ENCODE results near the gene CDK13.

GRCh38 chr7:40102897-40103296 lies 152.8 kb downstream of the CDK13 start:
- no peak for TF ChIP-seq CTCF (IDR thresholded peaks at IDR 0.05)
- no peak for TF ChIP-seq POLR2A (IDR thresholded peaks at IDR 0.05)
